GM20000 (cell line): ENCODE data around the gene GRID1.
"Not testable (repeated sequence)": the region's sequence is repeated elsewhere in the genome, so short reads cannot be mapped to it uniquely, and the experiment has no call there.

Source experiments
- DNase-seq: peaks from one replicate; pipeline ENCODE4 v3.0.0; 2012; ENCODE audit warnings: low spot score
- TF ChIP-seq, protein P1 (sequence below): IDR thresholded peaks from 2 replicates; pipeline ENCODE4 v1.5.1; 2012; ENCODE audit warnings: mild to moderate bottlenecking, control low read depth; ENCODE audit errors: extremely low read depth, missing control alignments

Gene GRID1

GRCh38 chr10:86391236-86391840 is 24.7 kb upstream of the GRID1 start:
- TF ChIP-seq, protein P1, sequence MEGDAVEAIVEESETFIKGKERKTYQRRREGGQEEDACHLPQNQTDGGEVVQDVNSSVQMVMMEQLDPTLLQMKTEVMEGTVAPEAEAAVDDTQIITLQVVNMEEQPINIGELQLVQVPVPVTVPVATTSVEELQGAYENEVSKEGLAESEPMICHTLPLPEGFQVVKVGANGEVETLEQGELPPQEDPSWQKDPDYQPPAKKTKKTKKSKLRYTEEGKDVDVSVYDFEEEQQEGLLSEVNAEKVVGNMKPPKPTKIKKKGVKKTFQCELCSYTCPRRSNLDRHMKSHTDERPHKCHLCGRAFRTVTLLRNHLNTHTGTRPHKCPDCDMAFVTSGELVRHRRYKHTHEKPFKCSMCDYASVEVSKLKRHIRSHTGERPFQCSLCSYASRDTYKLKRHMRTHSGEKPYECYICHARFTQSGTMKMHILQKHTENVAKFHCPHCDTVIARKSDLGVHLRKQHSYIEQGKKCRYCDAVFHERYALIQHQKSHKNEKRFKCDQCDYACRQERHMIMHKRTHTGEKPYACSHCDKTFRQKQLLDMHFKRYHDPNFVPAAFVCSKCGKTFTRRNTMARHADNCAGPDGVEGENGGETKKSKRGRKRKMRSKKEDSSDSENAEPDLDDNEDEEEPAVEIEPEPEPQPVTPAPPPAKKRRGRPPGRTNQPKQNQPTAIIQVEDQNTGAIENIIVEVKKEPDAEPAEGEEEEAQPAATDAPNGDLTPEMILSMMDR = no peak
- DNase-seq = no peak

DNA sequence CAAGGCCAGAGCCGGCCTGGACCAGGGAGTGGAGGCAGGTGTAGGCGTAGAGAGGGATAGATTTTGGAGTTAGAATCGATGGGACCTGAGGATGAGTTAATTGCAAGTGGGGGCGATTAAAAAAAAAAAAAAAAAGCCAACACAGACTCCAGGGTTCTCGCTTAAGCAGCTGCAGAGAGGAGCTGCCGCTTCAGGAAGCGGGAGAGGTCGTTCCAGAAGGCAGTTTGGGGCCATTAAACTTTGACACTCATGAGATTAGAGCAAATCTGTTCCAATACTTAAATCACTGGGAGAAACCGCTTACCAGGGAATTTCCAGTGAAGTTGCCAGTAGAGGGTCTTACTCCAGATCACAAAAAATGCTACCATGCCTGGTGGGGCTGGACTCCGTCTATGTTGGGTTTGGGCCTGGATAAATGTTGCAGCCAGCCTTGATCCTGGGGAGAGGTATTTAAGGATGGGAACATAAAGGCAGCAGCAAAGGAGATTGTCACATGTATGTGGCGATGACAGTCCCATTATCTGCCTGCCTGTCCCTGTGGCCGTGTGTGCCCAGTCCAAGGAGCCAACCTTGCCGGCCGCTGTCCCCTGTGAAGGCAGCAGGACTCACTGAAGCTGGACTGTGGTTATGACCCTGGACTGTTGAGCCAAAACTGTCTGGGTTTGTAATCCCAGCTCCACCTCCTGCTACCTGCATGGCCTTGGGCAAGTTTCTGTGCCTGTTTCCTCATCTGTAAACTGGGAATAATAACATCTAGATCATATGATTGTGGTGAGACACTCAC is 23.9 kb upstream of the GRID1 start:
- TF ChIP-seq, protein P1 = no peak
- DNase-seq = peak; percentile 5

GRCh38 chr10:86389441-86390193 is 23.0 kb upstream of the GRID1 start:
- TF ChIP-seq, protein P1 = no peak
- DNase-seq = peak; percentile 89

- DNase-seq = not testable (repeated sequence)
Observed at GRCh38 chr10:86389109-86389440, 22.5 kb upstream of the GRID1 start.

GRCh38 chr10:86388119-86388704 is 21.6 kb upstream of the GRID1 start:
- TF ChIP-seq, protein P1 = no peak
- peak; percentile 3 for DNase-seq

DNA sequence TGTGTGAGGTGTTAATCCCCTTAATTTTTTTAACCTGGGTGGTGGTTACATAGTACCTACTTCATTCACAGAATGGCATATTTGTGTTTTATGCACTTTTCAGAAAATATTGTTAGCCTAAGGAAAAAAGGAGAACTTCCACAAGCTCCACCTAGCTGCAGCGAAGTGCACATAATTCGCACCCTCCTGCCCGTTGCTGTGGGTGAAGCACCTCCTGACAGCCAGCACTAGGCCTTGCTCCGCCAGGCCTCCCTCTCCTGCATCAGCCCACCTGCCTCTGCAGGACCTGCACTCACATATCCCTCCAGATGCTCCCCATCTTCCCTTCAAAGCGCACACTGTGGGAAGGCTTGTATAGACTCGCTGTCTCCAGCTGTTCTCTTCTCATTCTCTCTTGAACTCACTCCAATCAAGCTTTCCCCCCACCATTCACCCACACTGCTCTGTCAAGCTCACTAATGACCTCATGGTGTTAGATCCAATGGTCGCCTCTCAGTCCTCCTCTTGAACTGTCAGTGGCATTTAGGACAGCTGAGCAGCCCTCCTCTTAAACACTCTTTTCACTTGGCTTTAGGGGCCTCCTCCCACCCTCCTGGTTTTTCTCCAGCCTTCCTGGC is 20.7 kb upstream of the GRID1 start:
- TF ChIP-seq, protein P1 = no peak
- DNase-seq = peak; percentile 8

DNA sequence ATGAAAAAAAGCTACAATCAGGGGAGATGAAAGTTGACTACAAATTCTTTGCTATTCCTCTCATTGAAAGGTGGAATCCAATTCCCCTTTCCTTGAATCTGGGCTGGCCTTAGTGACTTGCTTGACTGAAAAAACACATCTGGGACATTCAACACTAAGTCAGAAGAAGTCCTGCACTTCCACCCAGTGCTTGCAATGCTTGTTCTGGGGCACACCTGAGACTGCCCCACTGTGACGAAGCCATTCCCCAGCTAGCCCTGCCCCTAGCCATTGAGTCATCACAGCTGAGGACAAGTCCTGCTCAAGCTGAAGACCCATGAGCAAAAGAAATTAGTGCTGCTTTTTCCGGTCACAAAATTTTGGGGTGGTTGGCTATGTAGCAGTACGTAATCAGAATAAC is 19.2 kb upstream of the GRID1 start:
- TF ChIP-seq, protein P1 = no peak
- peak; percentile 7 for DNase-seq
